HepG2 (cell line): ENCODE measurements around the gene GPM6B. TPM values are rescaled to one million over a fixed set of nuclear protein-coding genes. Genes with fewer than 3 reads are reported as not detected.

ENCODE experiments used
- ATAC-seq: fragments of 200-7000 bp; cut with Tn5 transposase; 3 replicates; pipeline ENCODE4 v1.9.1; 2020; ENCODE audit warnings: mild to moderate bottlenecking, moderate library complexity
- BruUV-seq: library from RNA; stranded (reverse); fragments of 400-500 nt; replicated peaks from 2 replicates; lab custom pipeline; 2021; lab: Mats Ljungman, UMichigan
- CTCF ChIA-PET: fragments of 300-600 bp; formaldehyde crosslinking; extraction: SDS; loops from one replicate; lab custom pipeline; 2021; ENCODE audit warnings: low total read pairs, inconsistent platforms, low intra/inter-chr PET ratio; lab: Yijun Ruan, JAX
- POLR2A ChIA-PET: fragments of 350-600 bp; sonication (Branson Sonifier 250); formaldehyde crosslinking; loops from one replicate; lab custom pipeline; 2020; ENCODE audit warnings: antibody characterized with exemption, inconsistent platforms; lab: Yijun Ruan, JAX
- DNase-seq: peaks from one replicate; pipeline ENCODE4 v3.0.0-alpha.2; 2015; ENCODE audit warnings: low spot score
- FAIRE-seq: peaks from 3 replicates; lab custom pipeline; 2011; peaks lifted over from hg19 to GRCh38; lab: Jason Lieb, UNC
- H2AFZ ChIP-seq: one replicate; pipeline ENCODE4 v1.6.1; 2011; ENCODE audit warnings: low read length, inconsistent platforms
- H3K27ac ChIP-seq: fragments of 300-600 bp; 3 replicates; pipeline ENCODE4 v1.8.0; 2011; ENCODE audit warnings: mixed run types, mild to moderate bottlenecking, mixed read lengths, low read length, inconsistent platforms; ENCODE audit not compliant: insufficient read depth; ENCODE audit errors: extremely low read length
- H3K27me3 ChIP-seq, 2 experiments: fragments of 200-600 bp in 1 of 2; 2 replicates in 1 of 2; 3 replicates in 1 of 2; pipeline versions ENCODE4 v1.6.0 to v1.8.0; 2011; ENCODE audit warnings: low read length in 2 of 2, mild to moderate bottlenecking in 2 of 2, moderate library complexity in 2 of 2, inconsistent platforms in 1 of 2; ENCODE audit not compliant: insufficient read depth in 2 of 2, control insufficient read depth in 1 of 2
- H3K36me3 ChIP-seq, 2 experiments: fragments of 200-600 bp in 1 of 2; replicated peaks in 1 of 2; 2 replicates in 1 of 2; 3 replicates in 1 of 2; pipeline versions ENCODE4 v1.5.1 to v1.8.0; 2011; ENCODE audit warnings: low read length in 2 of 2, inconsistent platforms in 1 of 2; ENCODE audit not compliant: insufficient read depth in 2 of 2, control insufficient read depth in 1 of 2
- H3K4me1 ChIP-seq: 2 replicates; pipeline ENCODE4 v1.5.1; 2012; ENCODE audit warnings: low read length, inconsistent platforms; ENCODE audit not compliant: insufficient read depth
- H3K4me2 ChIP-seq: 2 replicates; pipeline ENCODE4 v1.6.0; 2011; ENCODE audit warnings: low read depth, low read length, inconsistent platforms
- H3K4me3 ChIP-seq, 3 experiments: fragments of 200-600 bp in 1 of 3; sonication (generic), shearing (Covaris generic) in 1 of 3; replicated peaks in 1 of 3; 2 replicates each; pipeline ENCODE4 v1.5.1; 2011 to 2016; ENCODE audit warnings: low read length in 3 of 3, inconsistent platforms in 2 of 3, low read depth in 2 of 3, mild to moderate bottlenecking in 2 of 3, control low read depth in 1 of 3, mixed read lengths in 1 of 3; ENCODE audit not compliant: insufficient read depth in 1 of 3
- H3K79me2 ChIP-seq: one replicate; pipeline ENCODE4 v1.6.1; 2011; ENCODE audit warnings: low read length, inconsistent platforms; ENCODE audit not compliant: insufficient read depth
- H3K9ac ChIP-seq: 2 replicates; pipeline ENCODE4 v1.6.0; 2011; ENCODE audit warnings: mild to moderate bottlenecking, low read depth, low read length, inconsistent platforms; ENCODE audit not compliant: insufficient read depth
- H3K9me3 ChIP-seq: 2 replicates; pipeline ENCODE4 v1.5.1; 2012; ENCODE audit warnings: mild to moderate bottlenecking, low read length
- H4K20me1 ChIP-seq: 2 replicates; pipeline ENCODE4 v1.6.0; 2011; ENCODE audit warnings: inconsistent platforms, mild to moderate bottlenecking, low read length, moderate library complexity; ENCODE audit not compliant: insufficient read depth
- ATF7 ChIP-seq, 2 experiments: fragments of 450-650 bp in 1 of 2; sonication (generic) in 1 of 2; formaldehyde crosslinking in 1 of 2; IDR thresholded peaks; 2 replicates each; pipeline versions ENCODE4 v1.4.0 to v1.6.1; 2016 to 2020; ENCODE audit warnings: antibody characterized with exemption in 1 of 2, mild to moderate bottlenecking in 1 of 2, missing genetic modification reagents in 1 of 2
- MXD3 ChIP-seq: IDR thresholded peaks from 2 replicates; pipeline ENCODE4 v1.6.1; 2016; ENCODE audit warnings: mild to moderate bottlenecking, missing biosample characterization, missing genetic modification reagents
- NFAT5 ChIP-seq: sonication (generic); formaldehyde crosslinking; IDR thresholded peaks from 2 replicates; pipeline ENCODE4 v1.4.0; 2020; ENCODE audit warnings: missing genetic modification reagents
- ZNF160 ChIP-seq: sonication (generic); formaldehyde crosslinking; IDR thresholded peaks from 2 replicates; pipeline ENCODE4 v1.8.0; 2022; ENCODE audit warnings: mild to moderate bottlenecking, inconsistent platforms, missing genetic modification reagents
- WGBS: methylation state at CpG from one replicate; pipeline ENCODE4 v1.1.6; 2017; ENCODE audit warnings: low lambda C conversion rate; 5-methylcytosine and 5-hydroxymethylcytosine counted together
- in situ Hi-C: cut with HindIII; loops from 2 replicates; pipeline ENCODE4 v1.10.0; 2017; ENCODE audit warnings: low pct_unique_long_range_greater_than_20kb; ENCODE audit not compliant: extremely low pct_ligation_motif_present
- intact Hi-C: fragments of 100-400 bp; cut with micrococcal nuclease; formaldehyde crosslinking; loops from one replicate; pipeline ENCODE4 v1.10.0; 2022; ENCODE audit not compliant: unreplicated experiment
- polyA plus RNA-seq, 8 experiments: library from polyadenylated mRNA; depleted of rRNA in 3 of 8; stranded (reverse) in 7 of 8; unstranded in 1 of 8; fragments of >200 nt; fragmentation: Illumina TruSeq in 4 of 8; extraction: Trizol in 4 of 8; gene quantifications; 2 replicates each; pipeline versions ENCODE4 v1.2.1 to v1.2.3, GENCODE V29; 2011 to 2016; ENCODE audit warnings: low read depth in 4 of 8, missing spikeins in 1 of 8, mixed read lengths in 1 of 8; ENCODE audit not compliant: insufficient read depth in 1 of 8
- total RNA-seq, 5 experiments: library from RNA; depleted of rRNA; stranded (reverse); fragments of >200 nt; fragmentation: Illumina TruSeq; extraction: Trizol; gene quantifications; 2 replicates each; pipeline ENCODE4 v1.2.3, GENCODE V29; 2016; ENCODE audit warnings: low read depth in 1 of 5
- TF ChIP-seq, protein P1 (sequence below): sonication (generic); formaldehyde crosslinking; IDR thresholded peaks from 2 replicates; pipeline ENCODE4 v1.8.0; 2022; ENCODE audit warnings: missing genetic modification reagents, mild to moderate bottlenecking, borderline replicate concordance

Gene GPM6B
- total and polyA plus RNA-seq, 2 of the 13 experiments (the other 11 are each of a cell fraction or from before 2014, with no cell fraction given): not detected

GRCh38 chrX:13764281-13764680 is 52.6 kb downstream of the GPM6B start:
- Histone ChIP-seq H3K27ac (no peak overlapping the region), H3K27me3 (no peaks in the 10 kb centered on the region), H3K4me2 (no peak overlapping the region), H3K4me1 (no peaks in the 10 kb centered on the region), H3K79me2 (no peaks in the 10 kb centered on the region), H3K4me3 (no peak overlapping the region), H3K36me3 (peaks cover 0 to 25% of the 10 kb centered on the region in 2 experiments; a peak in 3 of 5 replicates), H3K9ac (no peak overlapping the region), H3K9me3 (no peaks in the 10 kb centered on the region), H4K20me1 (no peaks in the 10 kb centered on the region), H2AFZ (no peak overlapping the region)
- in situ Hi-C loops: loop anchor here (10.0 to 25.0 kb wide), 2 partner anchors 252 to 271 kb away; no protein-coding TSS in a partner anchor
- no TSS peak for BruUV-seq
- FAIRE-seq (no peak), DNase-seq (no peak), ATAC-seq (no peak)
- CTCF ChIA-PET: interaction anchor here (1.2 kb wide), 1 partner anchor 268 kb away, joined by 3 read pairs; no protein-coding TSS in a partner anchor
- intact Hi-C loops: loop anchor here (1.0 kb wide), 1 partner anchor 268 kb away; no protein-coding TSS in a partner anchor
- POLR2A ChIA-PET: no interaction called here
- WGBS: 84% methylated on average over 7 of the region's 7 CpGs
- TF ChIP-seq ATF7 (IDR thresholded peaks at IDR 0.05): no peak
- TF ChIP-seq ATF7 (CRISPR knock-in tag; IDR thresholded peaks at IDR 0.05): no peak
- TF ChIP-seq ZNF160 (CRISPR knock-in tag): no peak
- no peak for TF ChIP-seq MXD3 (CRISPR knock-in tag)
- TF ChIP-seq, protein P1, sequence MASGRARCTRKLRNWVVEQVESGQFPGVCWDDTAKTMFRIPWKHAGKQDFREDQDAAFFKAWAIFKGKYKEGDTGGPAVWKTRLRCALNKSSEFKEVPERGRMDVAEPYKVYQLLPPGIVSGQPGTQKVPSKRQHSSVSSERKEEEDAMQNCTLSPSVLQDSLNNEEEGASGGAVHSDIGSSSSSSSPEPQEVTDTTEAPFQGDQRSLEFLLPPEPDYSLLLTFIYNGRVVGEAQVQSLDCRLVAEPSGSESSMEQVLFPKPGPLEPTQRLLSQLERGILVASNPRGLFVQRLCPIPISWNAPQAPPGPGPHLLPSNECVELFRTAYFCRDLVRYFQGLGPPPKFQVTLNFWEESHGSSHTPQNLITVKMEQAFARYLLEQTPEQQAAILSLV (CRISPR knock-in tag): no peak
- TF ChIP-seq NFAT5 (CRISPR knock-in tag): no peak
